Pancreas (tissue), 10 donors: ENCODE measurements around the gene RABGAP1L. TPM values are rescaled to one million over a fixed set of nuclear protein-coding genes. Genes with fewer than 3 reads are reported as not detected.
"Not testable (repeated sequence)": the region's sequence is repeated elsewhere in the genome, so short reads cannot be mapped to it uniquely, and the experiment has no call there.

ENCODE experiments used
- ATAC-seq, 4 donors: fragments of 200-7000 bp; cut with Tn5 transposase; one replicate each; pipeline versions ENCODE4 v1.8.0 to v1.9.1; 2020; ENCODE audit warnings: mild to moderate bottlenecking in 4 of 4, moderate library complexity in 4 of 4
- DNase-seq, 6 donors: peaks; one replicate each; pipeline ENCODE4 v3.0.0-alpha.2; 2020
- FAIRE-seq: peaks from 2 replicates; lab custom pipeline; 2012; peaks lifted over from hg19 to GRCh38; lab: Jason Lieb, UNC
- H3K27ac ChIP-seq, 4 donors: fragments of 200-600 bp; sonication (generic); 1 replicate in 3 of 4; 2 replicates in 1 of 4; pipeline versions ENCODE4 v1.5.0 to v1.8.0; 2020
- H3K27me3 ChIP-seq, 4 donors: fragments of 200-600 bp; one replicate each; pipeline ENCODE4 v1.8.0; 2021
- H3K36me3 ChIP-seq, 3 donors: fragments of 200-600 bp; sonication (generic) in 1 of 3; one replicate each; pipeline versions ENCODE4 v1.5.0 to v1.8.0; 2020 to 2021
- H3K4me1 ChIP-seq, 3 donors: fragments of 200-600 bp; one replicate each; pipeline ENCODE4 v1.8.0; 2021
- H3K4me3 ChIP-seq, 4 donors: fragments of 200-600 bp; sonication (generic) in 2 of 4; one replicate each; pipeline versions ENCODE4 v1.5.0 to v1.8.0; 2020 to 2021
- H3K9me3 ChIP-seq, 4 donors: fragments of 200-600 bp; one replicate each; pipeline ENCODE4 v1.8.0; 2021
- WGBS, 2 donors: extraction: QIAGEN DNeasy Blood & Tissue Kit; methylation state at CpG; one replicate each; pipeline ENCODE4 v1.1.7; 2013; 5-methylcytosine and 5-hydroxymethylcytosine counted together
- intact Hi-C, 3 donors: fragments of 100-400 bp; cut with DNase I; formaldehyde crosslinking; loops; one replicate each; pipeline versions ENCODE4 v1.11.1 to v1.14.2; 2022
- polyA plus RNA-seq, 2 donors: library from polyadenylated mRNA; stranded (reverse); fragments of 200-250 nt; gene quantifications; one replicate each; pipeline ENCODE4 v1.2.3, GENCODE V29; 2013
- total RNA-seq, 6 donors: library from RNA; stranded (reverse); fragmentation: NEBNext Ultra II Directional in 4 of 6; extraction: Animal tissue kit (Norgen Biotek cat#: 25700) in 4 of 6; gene quantifications; one replicate each; pipeline versions ENCODE4 v1.2.1 to v1.2.4, GENCODE V29; 2021 to 2023
- TF ChIP-seq, protein P1 (sequence below), 4 donors: fragments of 200-600 bp; sonication (generic) in 3 of 4; IDR thresholded peaks; one replicate each; pipeline versions ENCODE4 v1.5.0 to v1.8.0; 2021; ENCODE audit warnings: antibody characterized with exemption in 4 of 4
- donor health status: healthy with polysubstance abuse.
- donor health status: DM: no; HTN: no; CAD: no; lungs with moderate emphysema.
- donor health status: DM: no; HTN: no; CAD: no.
- donor health status: control.
- donor health status: control.
- donor health status: Bipolar disorder and iron deficiency.
- donor health status: DM: yes; HTN: yes; CAD: no.
- donor health status: DM: no; HTN: no; CAD: no.
- donor health status: DM: no; HTN: no; CAD: no.
- donor health status: DM: yes; HTN: yes; CAD: no.

RABGAP1L gene
- total and polyA plus RNA-seq, 8 donors = 13.9 to 64.8 (median 36.1) TPM

DNA sequence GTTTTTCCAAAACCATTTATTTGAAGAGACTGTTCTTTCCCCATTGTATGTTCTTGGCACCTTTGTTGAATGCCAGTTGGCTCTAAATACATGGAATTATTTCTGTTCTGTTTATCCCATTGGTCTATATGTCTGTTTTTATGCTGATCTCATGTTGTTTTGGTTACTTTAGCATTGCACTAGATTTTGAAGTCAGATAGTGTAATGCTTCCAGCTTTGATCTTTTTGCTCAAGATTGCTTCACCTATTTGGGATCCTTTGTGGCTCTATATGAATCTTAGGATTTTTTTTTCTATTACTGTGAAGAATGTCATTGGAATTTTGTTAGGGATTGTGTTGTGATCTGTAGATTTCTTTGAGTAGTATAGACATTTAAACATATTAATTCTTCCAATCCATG lies 149.3 kb downstream of the RABGAP1L start:
- FAIRE-seq = no peak
- intact Hi-C loops = no loop called here
- ATAC-seq = no peak

DNA sequence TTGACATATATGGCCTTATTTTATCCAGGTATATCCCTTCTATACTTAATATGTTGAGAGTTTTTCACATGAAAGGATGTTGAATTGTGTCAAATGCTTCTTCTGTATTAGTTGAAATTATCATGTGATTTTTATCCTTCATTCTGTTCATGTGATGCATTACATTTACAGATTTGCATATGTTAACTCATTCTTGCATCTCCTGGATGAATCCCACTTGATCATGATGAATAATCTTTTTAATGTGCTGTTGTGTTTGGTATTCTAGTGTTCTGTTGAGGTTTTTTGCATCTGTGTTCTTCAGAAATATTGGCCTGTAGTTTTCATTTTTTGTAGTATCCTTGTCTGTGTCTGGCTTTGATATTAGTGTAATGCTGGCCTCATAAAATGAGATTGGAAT lies 150.2 kb downstream of the RABGAP1L start:
- intact Hi-C loops = no loop called here
- Histone ChIP-seq H3K36me3 (no peaks in the 10 kb centered on the region), H3K27me3 (no peaks in the 10 kb centered on the region), H3K27ac (no peak overlapping the region), H3K9me3 (no peaks in the 10 kb centered on the region), H3K4me3 (no peak overlapping the region), H3K4me1 (no peaks in the 10 kb centered on the region)
- ATAC-seq = no peak
- FAIRE-seq = no peak
- TF ChIP-seq, protein P1, sequence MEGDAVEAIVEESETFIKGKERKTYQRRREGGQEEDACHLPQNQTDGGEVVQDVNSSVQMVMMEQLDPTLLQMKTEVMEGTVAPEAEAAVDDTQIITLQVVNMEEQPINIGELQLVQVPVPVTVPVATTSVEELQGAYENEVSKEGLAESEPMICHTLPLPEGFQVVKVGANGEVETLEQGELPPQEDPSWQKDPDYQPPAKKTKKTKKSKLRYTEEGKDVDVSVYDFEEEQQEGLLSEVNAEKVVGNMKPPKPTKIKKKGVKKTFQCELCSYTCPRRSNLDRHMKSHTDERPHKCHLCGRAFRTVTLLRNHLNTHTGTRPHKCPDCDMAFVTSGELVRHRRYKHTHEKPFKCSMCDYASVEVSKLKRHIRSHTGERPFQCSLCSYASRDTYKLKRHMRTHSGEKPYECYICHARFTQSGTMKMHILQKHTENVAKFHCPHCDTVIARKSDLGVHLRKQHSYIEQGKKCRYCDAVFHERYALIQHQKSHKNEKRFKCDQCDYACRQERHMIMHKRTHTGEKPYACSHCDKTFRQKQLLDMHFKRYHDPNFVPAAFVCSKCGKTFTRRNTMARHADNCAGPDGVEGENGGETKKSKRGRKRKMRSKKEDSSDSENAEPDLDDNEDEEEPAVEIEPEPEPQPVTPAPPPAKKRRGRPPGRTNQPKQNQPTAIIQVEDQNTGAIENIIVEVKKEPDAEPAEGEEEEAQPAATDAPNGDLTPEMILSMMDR (IDR thresholded peaks at IDR 0.05) = no peak
- DNase-seq = no peak

More for the DNA sequence above, 149.3 kb downstream of the RABGAP1L start:
- no peak overlapping the region for H3K4me3 ChIP-seq
- TF ChIP-seq, protein P1 (IDR thresholded peaks at IDR 0.05) = no peak
- no peak for DNase-seq
- H3K27ac ChIP-seq = no peak overlapping the region
- H3K4me1 ChIP-seq = no peaks in the 10 kb centered on the region
- H3K36me3 ChIP-seq = no peaks in the 10 kb centered on the region
- H3K9me3 ChIP-seq = no peaks in the 10 kb centered on the region
- H3K27me3 ChIP-seq = no peaks in the 10 kb centered on the region

DNA sequence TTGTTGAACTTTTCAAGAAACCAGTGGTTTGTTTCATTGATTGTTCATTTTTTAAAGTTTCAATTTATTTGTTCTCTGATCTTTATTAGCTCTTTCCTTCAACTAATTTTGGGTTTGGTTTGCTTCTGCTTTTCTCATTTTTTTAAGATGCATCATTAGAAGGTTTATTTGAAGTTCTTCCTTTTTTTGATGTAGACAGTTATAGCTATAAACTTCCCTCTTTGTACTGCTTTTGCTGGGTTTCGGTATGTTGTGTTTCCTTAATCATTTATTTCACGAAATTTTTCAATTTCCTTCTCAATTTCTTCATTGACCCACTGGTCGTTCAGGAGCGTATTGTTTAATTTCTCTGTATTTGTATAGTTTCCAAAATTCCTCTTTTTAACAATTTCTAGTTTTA lies 155.1 kb downstream of the RABGAP1L start:
- intact Hi-C loops = no loop called here
- WGBS, 2 donors = 94 to 95% methylated on average over 4 of the region's 4 CpGs
- TF ChIP-seq, protein P1 (IDR thresholded peaks at IDR 0.05) = no peak
- DNase-seq (no peak), ATAC-seq (no peak), FAIRE-seq (no peak)
- no peak overlapping the region for H3K4me3 ChIP-seq
- H3K36me3 ChIP-seq = no peaks in the 10 kb centered on the region
- H3K9me3 ChIP-seq = no peaks in the 10 kb centered on the region
- H3K4me1 ChIP-seq = no peaks in the 10 kb centered on the region
- no peak overlapping the region for H3K27ac ChIP-seq
- no peaks in the 10 kb centered on the region for H3K27me3 ChIP-seq

DNA sequence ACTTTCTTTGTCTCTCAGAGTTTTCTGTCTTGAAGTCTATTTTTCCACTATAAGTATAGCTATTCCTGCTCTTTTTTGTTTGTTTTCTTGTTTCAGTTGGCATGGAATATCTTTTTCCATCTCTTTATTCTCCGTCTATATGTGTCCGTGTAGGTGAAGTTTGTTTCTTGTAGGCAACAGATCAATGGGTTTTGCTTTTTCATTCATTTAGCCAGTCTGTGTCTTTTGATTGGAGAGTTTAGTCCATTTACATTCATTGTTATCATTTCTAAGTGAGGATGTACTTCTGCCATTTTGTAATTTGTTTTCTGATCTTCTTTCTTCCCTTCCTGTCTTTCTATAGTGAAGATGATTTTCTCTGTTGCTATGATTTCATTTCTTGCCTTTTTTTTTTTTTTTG lies 155.9 kb downstream of the RABGAP1L start:
- Histone ChIP-seq H3K9me3 (no peaks in the 10 kb centered on the region), H3K36me3 (no peaks in the 10 kb centered on the region), H3K27me3 (no peaks in the 10 kb centered on the region), H3K4me1 (no peaks in the 10 kb centered on the region), H3K27ac (no peak overlapping the region), H3K4me3 (no peak overlapping the region)
- FAIRE-seq = no peak
- 97 to 98% methylated on average over 2 of the region's 2 CpGs for WGBS, 2 donors
- intact Hi-C loops = no loop called here
- ATAC-seq = no peak
- no peak for DNase-seq
- TF ChIP-seq, protein P1 (IDR thresholded peaks at IDR 0.05) = no peak

DNA sequence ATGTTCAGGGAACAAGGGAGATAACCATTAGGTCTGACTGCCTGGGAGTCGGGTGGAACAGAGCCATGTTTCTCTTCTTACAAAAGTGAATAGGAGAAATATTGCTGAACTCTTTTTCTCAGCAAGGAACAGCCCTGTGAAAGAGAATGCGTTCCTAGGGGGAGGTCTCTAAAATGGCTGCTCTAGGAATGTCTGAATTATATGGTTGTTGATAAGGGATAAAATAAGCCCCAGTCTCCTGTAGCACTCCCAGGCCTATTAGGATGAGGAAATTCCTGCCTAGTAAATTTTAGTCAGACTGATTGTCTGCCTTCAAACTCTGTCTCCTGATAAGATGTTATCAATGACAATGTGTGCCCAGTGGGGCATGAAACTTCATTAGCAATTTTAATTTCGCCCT lies 161.6 kb downstream of the RABGAP1L start:
- 94 to 96% methylated on average over 3 of the region's 3 CpGs for WGBS, 2 donors
- H3K4me1 ChIP-seq, H3K4me3 ChIP-seq, H3K9me3 ChIP-seq, intact Hi-C loops, H3K36me3 ChIP-seq, ATAC-seq, H3K27me3 ChIP-seq, H3K27ac ChIP-seq, FAIRE-seq, DNase-seq: not testable (repeated sequence)
